SU-DHL-6 (cell line): ENCODE measurements around the gene TAS2R30.

ENCODE experiments used
- H2AFZ ChIP-seq: fragments of 200-600 bp; sonication (generic); 2 replicates; pipeline ENCODE4 v1.6.1; 2014; ENCODE audit warnings: low read depth, mild to moderate bottlenecking, moderate library complexity, mixed read lengths, antibody characterized with exemption, low read length; ENCODE audit not compliant: severe bottlenecking
- H3F3A ChIP-seq: fragments of 200-600 bp; shearing (Covaris generic); 2 replicates; pipeline ENCODE4 v1.6.0; 2016; ENCODE audit warnings: antibody characterized with exemption, mild to moderate bottlenecking; ENCODE audit not compliant: insufficient read depth
- H3K27ac ChIP-seq: fragments of 200-600 bp; sonication (generic); 2 replicates; pipeline ENCODE4 v1.5.1; 2016; ENCODE audit warnings: low read depth, mild to moderate bottlenecking, low read length, moderate library complexity, mixed read lengths
- H3K27me3 ChIP-seq: fragments of 200-600 bp; sonication (generic), shearing (Covaris generic); 2 replicates; pipeline ENCODE4 v1.6.0; 2014; ENCODE audit warnings: mild to moderate bottlenecking, low read length
- H3K36me3 ChIP-seq: fragments of 200-600 bp; sonication (generic); 2 replicates; pipeline ENCODE4 v1.6.1; 2014; ENCODE audit warnings: mild to moderate bottlenecking, low read length, mixed read lengths
- H3K4me2 ChIP-seq: fragments of 300-600, 200-600 bp; shearing (Covaris generic), sonication (generic); 2 replicates; pipeline ENCODE4 v1.6.0; 2014; ENCODE audit warnings: low read length, low read depth, mild to moderate bottlenecking; ENCODE audit not compliant: poor library complexity, severe bottlenecking
- H3K4me3 ChIP-seq: fragments of 200-600 bp; sonication (generic); 2 replicates; pipeline ENCODE4 v1.5.1; 2014; ENCODE audit warnings: antibody characterized with exemption, low read length, mild to moderate bottlenecking, mixed read lengths; ENCODE audit not compliant: insufficient read depth, poor library complexity, severe bottlenecking
- H3K79me2 ChIP-seq: fragments of 200-600 bp; sonication (generic); 2 replicates; pipeline ENCODE4 v1.6.1; 2014; ENCODE audit warnings: mild to moderate bottlenecking, low read length, moderate library complexity; ENCODE audit not compliant: insufficient read depth
- H3K9ac ChIP-seq: fragments of 200-600 bp; sonication (generic); 2 replicates; pipeline ENCODE4 v1.7.0; 2014; ENCODE audit warnings: mild to moderate bottlenecking, low read length
- H3K9me2 ChIP-seq: fragments of 200-600 bp; sonication (generic); replicated peaks from 2 replicates; pipeline ENCODE4 v1.6.1; 2014; ENCODE audit warnings: low read length; ENCODE audit not compliant: insufficient read depth
- H3K9me3 ChIP-seq: fragments of 200-600 bp; sonication (generic); 2 replicates; pipeline ENCODE4 v1.6.1; 2014; ENCODE audit warnings: low read length, mixed read lengths; ENCODE audit not compliant: insufficient read depth
- H4K20me1 ChIP-seq: fragments of 200-600 bp; sonication (generic); 2 replicates; pipeline ENCODE4 v1.6.1; 2014; ENCODE audit warnings: low read depth, mild to moderate bottlenecking, antibody characterized with exemption, low read length, moderate library complexity, mixed read lengths
- EZH2phosphoT487 ChIP-seq: fragments of 200-600 bp; sonication (generic), shearing (Covaris generic); conservative IDR thresholded peaks from 2 replicates; pipeline ENCODE4 v1.6.1; 2018; ENCODE audit warnings: mild to moderate bottlenecking, antibody characterized with exemption, low read length, moderate library complexity, mixed read lengths
- TF ChIP-seq, protein P1 (sequence below): fragments of 200-600 bp; sonication (generic); IDR thresholded peaks from one replicate; pipeline ENCODE4 v1.5.1; 2017; ENCODE audit warnings: antibody characterized with exemption, mild to moderate bottlenecking, low read length, moderate library complexity; ENCODE audit not compliant: insufficient read depth, poor library complexity, severe bottlenecking

The TAS2R30 gene

DNA sequence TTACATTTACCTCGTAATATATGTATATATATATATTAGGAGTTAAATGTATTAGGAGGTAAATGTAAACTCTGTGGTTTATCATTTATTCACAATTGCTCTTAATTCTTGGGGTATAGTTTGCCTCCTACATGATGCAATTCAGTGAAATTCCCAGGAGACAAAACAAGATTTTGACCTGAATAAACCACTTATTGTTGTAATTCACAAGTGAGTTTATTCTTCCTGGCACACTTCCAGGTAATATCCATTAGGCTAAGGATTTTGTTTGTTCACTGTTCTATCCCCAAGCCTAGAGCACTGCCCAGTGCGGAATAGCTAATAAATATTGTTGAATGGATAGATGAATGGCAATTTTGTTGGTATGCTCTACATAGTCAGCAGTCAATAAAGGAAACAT, 39.6 kb upstream of the TAS2R30 start:
- no peak overlapping the region for H2AFZ ChIP-seq
- no peaks in the 10 kb centered on the region for H4K20me1 ChIP-seq
- H3K9me3 ChIP-seq, result no peaks in the 10 kb centered on the region
- H3K27ac ChIP-seq, result no peak overlapping the region
- no peak overlapping the region for H3K4me3 ChIP-seq
- H3K4me2 ChIP-seq, result no peak overlapping the region
- H3K9ac ChIP-seq, result no peak overlapping the region
- H3K36me3 ChIP-seq, result no peaks in the 10 kb centered on the region
- H3K9me2 ChIP-seq, result no peaks in the 10 kb centered on the region
- 0 out of 2 replicates have a peak, but pooled peaks cover 3% of the 10 kb centered on the region for H3F3A ChIP-seq
- H3K79me2 ChIP-seq, result peaks cover 32% of the 10 kb centered on the region
- TF ChIP-seq, protein P1, sequence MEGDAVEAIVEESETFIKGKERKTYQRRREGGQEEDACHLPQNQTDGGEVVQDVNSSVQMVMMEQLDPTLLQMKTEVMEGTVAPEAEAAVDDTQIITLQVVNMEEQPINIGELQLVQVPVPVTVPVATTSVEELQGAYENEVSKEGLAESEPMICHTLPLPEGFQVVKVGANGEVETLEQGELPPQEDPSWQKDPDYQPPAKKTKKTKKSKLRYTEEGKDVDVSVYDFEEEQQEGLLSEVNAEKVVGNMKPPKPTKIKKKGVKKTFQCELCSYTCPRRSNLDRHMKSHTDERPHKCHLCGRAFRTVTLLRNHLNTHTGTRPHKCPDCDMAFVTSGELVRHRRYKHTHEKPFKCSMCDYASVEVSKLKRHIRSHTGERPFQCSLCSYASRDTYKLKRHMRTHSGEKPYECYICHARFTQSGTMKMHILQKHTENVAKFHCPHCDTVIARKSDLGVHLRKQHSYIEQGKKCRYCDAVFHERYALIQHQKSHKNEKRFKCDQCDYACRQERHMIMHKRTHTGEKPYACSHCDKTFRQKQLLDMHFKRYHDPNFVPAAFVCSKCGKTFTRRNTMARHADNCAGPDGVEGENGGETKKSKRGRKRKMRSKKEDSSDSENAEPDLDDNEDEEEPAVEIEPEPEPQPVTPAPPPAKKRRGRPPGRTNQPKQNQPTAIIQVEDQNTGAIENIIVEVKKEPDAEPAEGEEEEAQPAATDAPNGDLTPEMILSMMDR, result no peak
- no peak for TF ChIP-seq EZH2phosphoT487
- H3K27me3 ChIP-seq, result no peaks in the 10 kb centered on the region

DNA sequence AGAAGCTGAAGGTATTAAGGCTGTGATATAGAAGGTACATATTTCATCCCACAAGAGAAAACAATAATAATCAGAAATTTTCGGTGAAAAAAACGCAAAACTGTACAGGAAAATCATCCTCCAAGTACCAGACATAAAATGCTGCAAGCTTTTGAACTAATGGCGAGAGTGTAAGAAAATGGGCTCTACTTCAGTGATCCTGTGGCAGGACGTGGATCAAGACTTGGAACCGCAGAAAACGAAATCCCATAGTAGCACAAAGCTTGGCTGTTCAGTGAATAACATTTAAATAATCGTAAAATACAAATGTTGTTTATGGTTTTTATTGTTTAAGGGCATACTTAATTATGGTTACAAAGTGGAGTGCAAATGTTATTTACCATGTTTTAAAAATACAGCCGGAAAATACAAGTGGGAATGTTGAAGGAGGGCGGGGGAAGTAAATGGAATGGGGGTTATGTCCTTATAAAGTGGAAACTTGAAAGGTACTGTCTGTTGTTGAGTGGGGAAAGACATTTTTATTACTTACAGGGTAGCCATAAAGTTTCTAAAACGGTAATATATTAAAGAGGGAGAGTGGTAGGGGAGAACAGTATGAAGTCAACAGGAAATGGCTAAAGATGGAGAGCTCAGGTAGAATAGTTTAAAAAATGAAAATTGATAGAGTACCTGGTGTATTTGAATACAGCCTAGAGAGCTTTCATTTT, 37.7 kb upstream of the TAS2R30 start:
- no peak overlapping the region for H3K27ac ChIP-seq
- no peaks in the 10 kb centered on the region for H3K9me2 ChIP-seq
- H3K4me2 ChIP-seq, result peak overlapping the region; percentile 78
- H2AFZ ChIP-seq, result peak overlapping the region; percentile 42
- H3K79me2 ChIP-seq, result peaks cover 38% of the 10 kb centered on the region
- no peaks in the 10 kb centered on the region for H3K9me3 ChIP-seq
- H3F3A ChIP-seq, result 0 out of 2 replicates have a peak, but pooled peaks cover 3% of the 10 kb centered on the region
- H3K9ac ChIP-seq, result peak overlapping the region; percentile 62
- TF ChIP-seq EZH2phosphoT487, result no peak
- TF ChIP-seq, protein P1, result no peak
- no peaks in the 10 kb centered on the region for H3K36me3 ChIP-seq
- H4K20me1 ChIP-seq, result no peaks in the 10 kb centered on the region
- H3K27me3 ChIP-seq, result no peaks in the 10 kb centered on the region
- H3K4me3 ChIP-seq, result peak overlapping the region; percentile 70

DNA sequence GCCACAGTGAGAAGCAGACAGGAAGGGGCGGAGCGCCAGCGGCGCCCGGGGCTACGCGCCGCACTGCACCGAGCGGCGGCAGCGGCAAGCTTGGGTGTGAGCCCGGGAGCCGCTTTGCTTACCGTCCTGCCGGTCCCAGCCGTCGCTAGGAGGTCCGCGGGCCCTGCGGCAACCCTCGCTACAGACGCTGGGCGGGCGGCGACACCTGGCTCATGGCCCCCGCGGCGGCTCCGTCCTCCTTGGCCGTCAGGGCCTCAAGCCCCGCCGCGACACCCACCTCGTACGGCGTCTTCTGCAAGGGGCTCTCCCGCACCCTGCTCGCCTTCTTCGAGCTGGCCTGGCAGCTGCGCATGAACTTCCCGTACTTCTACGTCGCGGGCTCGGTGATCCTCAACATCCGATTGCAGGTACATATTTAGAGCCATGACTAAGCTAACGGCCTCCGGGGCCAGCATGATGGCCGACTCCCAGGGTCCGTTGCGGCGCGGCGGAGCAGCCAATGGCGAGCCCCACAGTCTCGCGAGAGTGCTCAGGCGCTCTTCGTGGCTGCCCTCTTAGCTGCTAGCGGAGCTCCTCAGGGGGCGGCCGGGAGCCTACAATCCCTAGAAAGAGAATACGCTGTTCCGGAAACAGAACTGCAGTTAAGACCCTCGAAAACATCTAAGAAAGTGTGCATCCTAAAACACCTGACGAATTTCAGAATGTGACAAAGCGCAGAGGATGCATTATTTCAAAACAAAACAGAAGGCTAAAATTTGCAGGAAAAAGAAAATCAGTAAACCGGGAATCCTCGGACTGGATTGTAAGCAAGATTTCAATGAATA, 36.9 kb upstream of the TAS2R30 start, which contains the start of gene SMIM10L1:
Gene SMIM10L1 (plus strand): TSS at position 50 of the 824 bp plus-strand sequence. CDS start 163 bp downstream, at position 213.
- Histone ChIP-seq H3K4me2 (peak within 1 kb of the TSS; percentile 78), H3K27ac (peak within 1 kb of the TSS; percentile 82), H3F3A (0 out of 2 replicates have a peak, but pooled peaks cover 3% of the 10 kb centered on the region), H3K9ac (peak within 1 kb of the TSS; percentile 62), H2AFZ (peak within 1 kb of the TSS; percentile 90), H3K9me3 (no peaks in the 10 kb centered on the region), H3K79me2 (peaks cover 46% of the 10 kb centered on the region), H4K20me1 (no peaks in the 10 kb centered on the region), H3K9me2 (no peaks in the 10 kb centered on the region), H3K36me3 (no peaks in the 10 kb centered on the region), H3K27me3 (no peaks in the 10 kb centered on the region), H3K4me3 (peak within 1 kb of the TSS; percentile 70)
- TF ChIP-seq EZH2phosphoT487, result no peak
- TF ChIP-seq, protein P1, result no peak
